Adipocyte (in vitro differentiated cells): ENCODE measurements around the gene PDZK1IP1.
"Not testable (repeated sequence)": the region's sequence is repeated elsewhere in the genome, so short reads cannot be mapped to it uniquely, and the experiment has no call there.

Experiments
- DNase-seq: peaks from one replicate; pipeline ENCODE4 v3.0.0-alpha.2; 2015; ENCODE audit warnings: low read depth
- H3K27me3 ChIP-seq: replicated peaks from 2 replicates; pipeline ENCODE4 v1.7.0; 2013; ENCODE audit warnings: mild to moderate bottlenecking, low read length, moderate library complexity; ENCODE audit not compliant: control insufficient read depth, insufficient read depth
- H3K36me3 ChIP-seq: 2 replicates; pipeline ENCODE4 v1.7.0; 2013; ENCODE audit warnings: low read length, mild to moderate bottlenecking, moderate library complexity; ENCODE audit not compliant: control insufficient read depth, insufficient read depth, severe bottlenecking
- H3K4me1 ChIP-seq: 2 replicates; pipeline ENCODE4 v1.7.0; 2013; ENCODE audit warnings: mild to moderate bottlenecking, low read length, moderate library complexity; ENCODE audit not compliant: control insufficient read depth, insufficient read depth
- H3K4me3 ChIP-seq: 2 replicates; pipeline ENCODE4 v1.7.0; 2013; ENCODE audit warnings: mild to moderate bottlenecking, low read length, moderate library complexity
- H3K9ac ChIP-seq: 2 replicates; pipeline ENCODE4 v1.7.0; 2013; ENCODE audit warnings: mild to moderate bottlenecking, low read length, moderate library complexity
- H3K9me3 ChIP-seq: 2 replicates; pipeline ENCODE4 v1.7.0; 2013; ENCODE audit warnings: mild to moderate bottlenecking, low read length, moderate library complexity; ENCODE audit not compliant: control insufficient read depth

PDZK1IP1 gene

GRCh38 chr1:47209091-47209490 lies 19.3 kb upstream of the PDZK1IP1 start:
- no peak for DNase-seq
- H3K27me3 ChIP-seq, result peaks cover 16% of the 10 kb centered on the region
- H3K4me3 ChIP-seq, result no peak overlapping the region
- no peak overlapping the region for H3K9ac ChIP-seq
- H3K4me1 ChIP-seq, result peaks cover 4% of the 10 kb centered on the region
- H3K36me3 ChIP-seq, result no peaks in the 10 kb centered on the region
- H3K9me3 ChIP-seq, result no peaks in the 10 kb centered on the region

DNA sequence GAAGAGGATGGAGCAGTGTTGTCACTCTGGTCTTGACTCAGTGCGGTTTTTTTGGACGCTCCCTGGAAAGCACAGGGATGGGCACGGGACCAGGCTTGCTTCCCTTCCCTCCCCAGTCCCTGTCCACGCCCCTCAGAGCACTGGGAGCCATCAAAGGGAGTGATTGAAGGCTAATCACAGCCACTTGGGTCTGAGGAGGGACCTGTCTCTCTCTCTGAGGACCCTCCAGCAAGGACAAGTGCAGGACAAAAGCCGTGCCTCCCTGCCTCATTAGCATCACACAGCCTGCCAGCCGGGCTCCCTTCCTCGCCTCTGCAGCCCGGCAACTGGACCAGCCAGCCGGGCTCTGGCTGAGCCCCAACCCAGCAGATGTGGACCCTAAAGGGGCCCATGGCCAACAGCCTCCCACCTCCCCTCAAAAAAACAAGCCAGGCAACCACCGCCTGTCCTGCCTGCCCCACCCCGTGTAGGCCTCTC lies 18.6 kb upstream of the PDZK1IP1 start:
- H3K9me3 ChIP-seq, result no peaks in the 10 kb centered on the region
- H3K36me3 ChIP-seq, result no peaks in the 10 kb centered on the region
- H3K4me3 ChIP-seq, result no peak overlapping the region
- H3K9ac ChIP-seq, result no peak overlapping the region
- H3K27me3 ChIP-seq, result peaks cover 12% of the 10 kb centered on the region
- no peak for DNase-seq
- H3K4me1 ChIP-seq, result peaks cover 4% of the 10 kb centered on the region

DNA sequence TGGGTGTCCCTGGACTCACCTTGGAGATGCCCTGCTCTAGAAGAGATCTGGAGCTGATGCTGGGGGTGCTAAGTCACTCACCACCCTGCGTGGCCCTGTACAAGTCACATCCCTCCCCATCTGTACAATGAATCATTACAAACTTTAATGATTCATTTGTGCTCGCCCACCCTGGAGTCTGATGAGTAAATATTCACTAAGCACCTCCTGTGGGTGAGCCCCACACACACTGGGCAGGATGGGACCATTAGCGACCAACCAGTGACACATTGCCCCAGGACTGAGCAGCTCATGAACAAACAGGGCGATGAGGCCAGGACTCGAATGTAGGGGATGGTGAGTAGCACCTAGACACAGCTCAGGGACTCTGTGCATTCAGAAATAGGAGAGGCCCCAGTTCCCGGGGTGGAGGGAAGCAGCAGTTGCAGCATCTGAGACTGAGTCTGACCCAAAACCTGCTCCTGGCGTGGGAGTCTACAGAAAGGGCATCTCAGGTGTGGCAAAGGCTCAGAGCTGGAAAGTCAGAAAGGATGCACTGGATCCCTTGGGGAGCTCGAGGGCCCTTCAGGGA lies 18.1 kb upstream of the PDZK1IP1 start:
- Histone ChIP-seq H3K4me1 (peaks cover 4% of the 10 kb centered on the region), H3K9ac (no peak overlapping the region), H3K27me3 (peaks cover 9% of the 10 kb centered on the region), H3K9me3 (peaks cover 4% of the 10 kb centered on the region), H3K4me3 (no peak overlapping the region), H3K36me3 (no peaks in the 10 kb centered on the region)
- DNase-seq, result no peak

- Histone ChIP-seq H3K4me1 (peaks cover 4% of the 10 kb centered on the region), H3K9ac (no peak overlapping the region), H3K36me3 (no peaks in the 10 kb centered on the region), H3K27me3 (peaks cover 3% of the 10 kb centered on the region), H3K4me3 (no peak overlapping the region), H3K9me3 (peaks cover 7% of the 10 kb centered on the region)
- no peak for DNase-seq
These were observed 16.1 kb upstream of the PDZK1IP1 start for GRCh38 chr1:47205918-47206317.

DNA sequence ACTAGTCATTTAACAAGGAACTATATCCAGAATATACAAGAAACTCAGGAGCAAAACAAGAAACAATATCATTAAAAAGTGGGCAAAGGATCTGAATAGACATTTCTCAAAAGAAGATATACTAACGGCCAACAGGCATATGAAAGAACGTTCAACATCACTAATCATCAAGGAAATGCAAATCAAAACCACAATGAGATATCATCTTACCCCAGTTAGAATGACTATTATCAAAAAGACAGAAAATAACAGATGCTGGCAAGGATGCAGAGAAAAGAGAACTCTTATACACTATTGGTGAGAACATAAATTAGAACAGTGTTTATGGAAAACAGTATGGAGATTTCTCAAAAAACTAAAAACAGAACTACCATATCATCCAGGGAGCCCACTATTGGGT lies 13.7 kb upstream of the PDZK1IP1 start:
- H3K36me3 ChIP-seq, H3K9ac ChIP-seq, H3K9me3 ChIP-seq, H3K4me1 ChIP-seq, DNase-seq, H3K4me3 ChIP-seq: not testable (repeated sequence)
- H3K27me3 ChIP-seq, result peaks cover 20% of the 10 kb centered on the region

- H3K36me3 ChIP-seq, result no peaks in the 10 kb centered on the region
- no peak overlapping the region for H3K4me3 ChIP-seq
- peaks cover 7% of the 10 kb centered on the region for H3K9me3 ChIP-seq
- no peak overlapping the region for H3K9ac ChIP-seq
- no peaks in the 10 kb centered on the region for H3K4me1 ChIP-seq
- peak; percentile 38 for DNase-seq
- H3K27me3 ChIP-seq, result peaks cover 32% of the 10 kb centered on the region
These were observed 11.3 kb upstream of the PDZK1IP1 start for GRCh38 chr1:47201179-47201578.

GRCh38 chr1:47198214-47198613 lies 8.4 kb upstream of the PDZK1IP1 start:
- peaks cover 6% of the 10 kb centered on the region for H3K9me3 ChIP-seq
- DNase-seq, result no peak
- H3K9ac ChIP-seq, result no peak overlapping the region
- H3K4me3 ChIP-seq, result no peak overlapping the region
- H3K36me3 ChIP-seq, result no peaks in the 10 kb centered on the region
- H3K27me3 ChIP-seq, result peaks cover 29% of the 10 kb centered on the region
- H3K4me1 ChIP-seq, result no peaks in the 10 kb centered on the region

- H3K36me3 ChIP-seq, result no peaks in the 10 kb centered on the region
These were observed 6.8 kb upstream of the PDZK1IP1 start for GRCh38 chr1:47196622-47197021.

DNA sequence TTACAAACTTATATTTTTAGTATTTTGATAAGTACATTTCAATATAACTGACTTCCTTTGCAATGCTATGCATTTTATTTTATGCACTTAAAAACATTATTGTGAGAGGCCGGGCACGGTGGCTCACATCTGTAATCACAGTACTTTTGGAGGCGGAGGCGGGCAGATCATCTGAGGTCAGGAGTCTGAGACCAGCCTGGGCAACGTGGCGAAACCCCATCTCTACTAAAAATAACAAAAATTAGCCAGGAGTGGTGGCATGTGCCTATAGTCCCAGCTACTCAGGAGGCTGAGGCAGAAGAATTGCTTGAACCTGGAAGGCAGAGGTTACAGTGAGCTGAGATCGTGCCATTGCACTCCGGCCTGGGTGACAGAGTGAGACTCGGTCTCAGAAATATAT lies 6.1 kb upstream of the PDZK1IP1 start:
- H3K9ac ChIP-seq, H3K9me3 ChIP-seq, H3K36me3 ChIP-seq, DNase-seq, H3K4me3 ChIP-seq: not testable (repeated sequence)
- H3K27me3 ChIP-seq, result peaks cover 29% of the 10 kb centered on the region
- peaks cover 19% of the 10 kb centered on the region for H3K4me1 ChIP-seq

More at GRCh38 chr1:47196622-47197021, 6.8 kb upstream of the PDZK1IP1 start:
- H3K4me3 ChIP-seq, result no peak overlapping the region
- no peaks in the 10 kb centered on the region for H3K9me3 ChIP-seq
- no peak for DNase-seq
- H3K9ac ChIP-seq, result no peak overlapping the region
- peaks cover 12% of the 10 kb centered on the region for H3K4me1 ChIP-seq
- peaks cover 29% of the 10 kb centered on the region for H3K27me3 ChIP-seq

GRCh38 chr1:47194311-47194710 lies 4.5 kb upstream of the PDZK1IP1 start:
- H3K4me3 ChIP-seq, result no peak overlapping the region
- H3K9me3 ChIP-seq, result no peaks in the 10 kb centered on the region
- H3K36me3 ChIP-seq, result no peaks in the 10 kb centered on the region
- H3K27me3 ChIP-seq, result peaks cover 20% of the 10 kb centered on the region
- no peak overlapping the region for H3K9ac ChIP-seq
- peaks cover 35% of the 10 kb centered on the region for H3K4me1 ChIP-seq
- DNase-seq, result no peak

DNA sequence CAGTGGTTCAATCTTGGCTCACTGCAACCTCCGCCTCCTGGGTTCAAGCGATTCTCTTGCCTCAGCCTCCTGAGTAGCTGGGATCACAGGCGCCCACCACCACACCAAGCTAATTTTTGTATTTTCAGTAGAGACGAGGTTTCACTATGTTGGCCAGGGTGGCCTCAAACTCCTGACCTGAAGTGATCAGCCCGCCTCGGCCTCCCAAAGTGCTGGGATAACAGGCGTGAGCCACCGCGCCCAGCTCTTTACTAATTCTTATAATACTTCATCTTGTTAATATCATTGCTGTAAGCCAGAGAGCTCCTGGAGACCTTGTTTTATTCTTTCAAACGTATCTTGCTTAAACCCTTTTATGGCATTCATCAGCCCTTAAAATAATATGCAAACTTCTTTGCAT lies 3.7 kb upstream of the PDZK1IP1 start:
- not testable (repeated sequence) for H3K4me3 ChIP-seq, H3K9ac ChIP-seq, DNase-seq, H3K9me3 ChIP-seq, H3K36me3 ChIP-seq
- Histone ChIP-seq H3K4me1 (peaks cover 36% of the 10 kb centered on the region), H3K27me3 (peaks cover 12% of the 10 kb centered on the region)
